Prostate gland (tissue), 2 donors: ENCODE data around the gene UGT1A10.

ENCODE experiments used
- POLR2A ChIP-seq: fragments of 450-650 bp; IDR thresholded peaks from one replicate; pipeline ENCODE4 v1.6.1; 2016; ENCODE audit warnings: antibody characterized with exemption, mild to moderate bottlenecking
- POLR2AphosphoS5 ChIP-seq: sonication (generic); formaldehyde crosslinking; IDR thresholded peaks from one replicate; pipeline ENCODE4 v1.6.1; 2017; ENCODE audit warnings: antibody characterized with exemption
- TF ChIP-seq, protein P1 (sequence below), 4 experiments: fragments of 200-600 bp in 2 of 4; fragments of 450-650 bp in 2 of 4; sonication (generic) in 2 of 4; IDR thresholded peaks; 1 replicate in 3 of 4; 2 replicates in 1 of 4; pipeline ENCODE4 v1.5.1; 2016 to 2019; ENCODE audit warnings: antibody characterized with exemption in 4 of 4, mild to moderate bottlenecking in 2 of 4, moderate library complexity in 2 of 4

- TF ChIP-seq, protein P1, sequence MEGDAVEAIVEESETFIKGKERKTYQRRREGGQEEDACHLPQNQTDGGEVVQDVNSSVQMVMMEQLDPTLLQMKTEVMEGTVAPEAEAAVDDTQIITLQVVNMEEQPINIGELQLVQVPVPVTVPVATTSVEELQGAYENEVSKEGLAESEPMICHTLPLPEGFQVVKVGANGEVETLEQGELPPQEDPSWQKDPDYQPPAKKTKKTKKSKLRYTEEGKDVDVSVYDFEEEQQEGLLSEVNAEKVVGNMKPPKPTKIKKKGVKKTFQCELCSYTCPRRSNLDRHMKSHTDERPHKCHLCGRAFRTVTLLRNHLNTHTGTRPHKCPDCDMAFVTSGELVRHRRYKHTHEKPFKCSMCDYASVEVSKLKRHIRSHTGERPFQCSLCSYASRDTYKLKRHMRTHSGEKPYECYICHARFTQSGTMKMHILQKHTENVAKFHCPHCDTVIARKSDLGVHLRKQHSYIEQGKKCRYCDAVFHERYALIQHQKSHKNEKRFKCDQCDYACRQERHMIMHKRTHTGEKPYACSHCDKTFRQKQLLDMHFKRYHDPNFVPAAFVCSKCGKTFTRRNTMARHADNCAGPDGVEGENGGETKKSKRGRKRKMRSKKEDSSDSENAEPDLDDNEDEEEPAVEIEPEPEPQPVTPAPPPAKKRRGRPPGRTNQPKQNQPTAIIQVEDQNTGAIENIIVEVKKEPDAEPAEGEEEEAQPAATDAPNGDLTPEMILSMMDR (IDR thresholded peaks at IDR 0.05): no peak
- TF ChIP-seq POLR2A: no peak
- no peak for TF ChIP-seq POLR2AphosphoS5
Observed at GRCh38 chr2:233663911-233664310, 27.7 kb downstream of the UGT1A10 start.
